HG02852 (cell line): ENCODE results near the gene SASH3.

ENCODE experiments used
- ATAC-seq: cut with Tn5 transposase; IDR thresholded peaks from one replicate; pipeline ENCODE4 v1.9.1; 2021; ENCODE audit warnings: mild to moderate bottlenecking, moderate library complexity; ENCODE audit not compliant: unreplicated experiment

Gene SASH3

GRCh38 chrX:129804806-129805205 lies 25.1 kb downstream of the SASH3 start:
- ATAC-seq, result no peak

- no peak for ATAC-seq
Measured at GRCh38 chrX:129808158-129808828, 28.5 kb downstream of the SASH3 start.

DNA sequence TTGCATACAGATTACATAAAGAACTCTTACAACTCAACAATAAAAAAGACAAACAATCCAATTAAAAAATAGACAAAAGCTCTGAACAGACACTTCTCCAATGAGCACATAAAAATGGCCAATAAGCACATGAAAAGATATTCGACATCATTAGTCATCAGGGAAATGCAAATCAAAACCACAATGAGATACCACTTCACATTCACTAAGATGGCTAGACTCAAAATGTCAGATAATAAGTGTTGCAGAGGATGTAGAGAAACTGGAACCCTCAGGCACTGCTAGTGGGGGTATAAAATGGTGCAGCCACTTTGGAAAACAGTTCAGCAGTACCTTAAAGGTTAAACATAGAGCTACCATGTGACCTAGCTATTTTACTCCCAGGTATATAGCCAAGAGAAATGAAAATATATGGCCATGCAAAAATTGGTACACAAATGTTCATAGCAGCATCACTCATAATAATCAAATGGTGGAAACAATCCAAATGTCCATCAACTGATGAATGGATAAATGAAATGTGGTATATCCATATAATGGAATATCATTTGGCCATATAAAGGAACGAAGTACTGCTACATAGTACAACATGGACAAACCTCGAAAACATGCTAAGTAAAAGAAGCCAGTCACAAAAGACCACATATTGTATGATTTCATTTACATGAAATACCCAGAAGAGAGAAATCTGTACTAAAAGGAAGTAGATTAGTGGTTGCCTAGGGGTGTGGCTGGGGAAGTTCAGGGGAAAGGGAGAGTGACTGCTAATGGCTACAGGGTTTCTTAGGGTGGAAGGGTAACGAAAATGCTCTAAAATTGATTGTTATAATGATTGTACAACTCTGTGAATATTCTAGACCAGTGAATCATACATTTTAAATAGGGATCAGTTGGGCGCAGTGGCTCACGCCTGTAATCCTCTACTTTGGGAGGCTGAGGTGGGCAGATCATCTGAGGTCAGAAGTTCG lies 29.4 kb downstream of the SASH3 start:
- no peak for ATAC-seq

DNA sequence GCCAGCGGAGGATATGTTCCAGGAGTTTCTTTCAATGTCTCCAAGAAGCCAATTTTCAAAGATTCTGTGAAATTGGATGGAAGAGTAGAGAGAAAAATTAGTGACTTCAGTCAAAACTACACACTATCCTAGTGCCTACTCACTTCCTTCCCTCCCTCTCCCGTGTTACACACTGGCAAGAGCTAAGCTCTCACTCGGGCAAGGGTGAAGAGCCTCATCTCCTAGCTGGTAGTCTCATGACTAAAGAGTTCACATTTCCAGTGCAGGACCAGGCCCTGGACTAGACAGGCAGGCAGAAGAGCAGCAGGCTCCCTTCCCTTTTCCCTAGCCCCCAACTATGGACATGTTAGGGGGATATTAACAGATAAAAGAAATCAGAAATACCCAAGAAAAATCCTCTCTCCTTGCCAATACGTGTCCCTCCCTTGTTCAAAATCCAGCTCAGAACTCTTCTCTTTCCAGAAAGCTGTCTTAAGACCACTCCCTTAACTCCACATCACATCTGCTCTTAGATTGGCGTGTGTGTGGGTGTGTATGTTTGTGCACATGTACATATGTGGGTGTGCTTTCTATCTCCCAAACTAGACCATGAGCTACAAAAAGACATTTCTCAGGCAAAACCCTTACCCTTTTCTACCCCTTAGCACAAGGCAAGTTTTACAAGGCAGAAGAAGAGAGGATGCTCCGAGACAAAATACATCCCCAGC lies 34.1 kb downstream of the SASH3 start:
- no peak for ATAC-seq

GRCh38 chrX:129818123-129818522 lies 38.4 kb downstream of the SASH3 start:
- no peak for ATAC-seq

GRCh38 chrX:129823115-129823514 lies 43.4 kb downstream of the SASH3 start:
- ATAC-seq, result peak; percentile 74

DNA sequence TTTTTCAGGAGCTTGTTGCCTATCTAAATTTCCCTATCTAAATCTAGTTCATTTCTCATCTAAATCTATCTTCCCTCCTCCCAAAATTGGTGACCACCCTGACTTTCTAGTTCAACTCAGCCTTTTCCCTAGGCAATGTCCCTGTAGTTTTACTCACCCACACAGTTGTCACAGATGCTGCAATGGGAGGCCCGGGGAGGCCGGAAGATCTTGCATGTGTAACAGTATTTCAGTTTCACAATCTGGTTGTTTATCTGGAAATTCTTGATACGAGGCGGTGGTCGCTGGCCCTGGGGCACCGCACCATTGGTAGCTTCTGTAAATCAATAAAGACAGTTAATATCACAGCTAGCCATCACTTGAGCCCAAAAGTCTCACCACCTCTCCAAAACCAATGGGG lies 43.8 kb downstream of the SASH3 start:
- no peak for ATAC-seq

GRCh38 chrX:129824620-129825019 lies 44.9 kb downstream of the SASH3 start:
- ATAC-seq, result no peak

DNA sequence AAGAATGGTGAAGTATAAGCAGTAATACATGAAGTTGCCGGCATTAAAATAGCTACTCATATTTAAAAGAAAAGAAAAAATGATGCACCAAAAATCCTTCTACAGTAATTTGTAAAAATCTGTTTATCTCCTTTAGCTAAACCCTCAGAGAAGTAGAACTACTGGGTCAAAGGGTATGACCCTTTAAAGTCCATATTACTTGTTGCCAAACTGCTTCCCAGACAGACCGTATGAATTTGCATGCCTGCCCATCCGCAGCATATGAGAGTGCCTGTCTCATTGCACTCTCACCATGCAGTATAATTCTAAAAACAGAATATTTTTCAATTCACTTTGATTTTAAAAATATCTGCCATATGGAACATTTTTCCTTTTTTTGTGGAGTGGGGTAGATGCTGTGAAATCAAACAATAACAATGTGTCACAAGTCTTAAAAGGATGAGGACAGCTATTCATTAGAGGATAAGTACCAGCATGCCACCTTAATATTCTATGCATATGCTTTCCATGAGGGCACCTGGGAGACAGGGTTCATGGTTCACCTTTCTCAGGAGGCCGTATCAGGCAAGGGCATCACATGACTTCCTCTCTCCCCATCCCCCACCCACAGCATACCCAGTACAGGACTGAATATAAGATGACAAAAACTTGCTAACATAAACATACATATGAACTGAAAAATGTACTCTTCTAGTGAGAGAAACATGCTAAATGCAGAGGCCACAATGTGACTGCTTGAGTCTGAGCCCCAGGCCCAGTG lies 46.2 kb downstream of the SASH3 start:
- no peak for ATAC-seq

DNA sequence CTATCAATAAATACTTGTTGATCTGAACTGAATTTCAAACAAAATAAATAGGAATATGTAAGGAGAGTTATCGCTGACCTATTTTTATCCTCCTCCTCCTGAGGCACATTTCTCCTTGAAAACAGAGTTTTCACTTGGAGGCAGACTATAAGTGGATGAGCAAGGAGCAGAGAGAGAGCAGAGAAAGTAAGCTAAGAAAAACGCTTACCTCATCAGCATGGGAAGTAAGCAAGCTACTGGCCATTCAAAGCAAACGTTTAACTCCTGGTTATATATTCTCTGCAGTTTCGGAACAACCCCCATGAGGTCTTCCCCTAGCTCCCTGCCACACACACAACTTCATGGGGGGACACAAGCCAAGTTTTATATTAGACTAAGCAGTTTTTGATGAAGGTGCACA lies 50.7 kb downstream of the SASH3 start:
- ATAC-seq, result no peak

- ATAC-seq, result no peak
Measured at GRCh38 chrX:129831091-129831885, 51.5 kb downstream of the SASH3 start.

DNA sequence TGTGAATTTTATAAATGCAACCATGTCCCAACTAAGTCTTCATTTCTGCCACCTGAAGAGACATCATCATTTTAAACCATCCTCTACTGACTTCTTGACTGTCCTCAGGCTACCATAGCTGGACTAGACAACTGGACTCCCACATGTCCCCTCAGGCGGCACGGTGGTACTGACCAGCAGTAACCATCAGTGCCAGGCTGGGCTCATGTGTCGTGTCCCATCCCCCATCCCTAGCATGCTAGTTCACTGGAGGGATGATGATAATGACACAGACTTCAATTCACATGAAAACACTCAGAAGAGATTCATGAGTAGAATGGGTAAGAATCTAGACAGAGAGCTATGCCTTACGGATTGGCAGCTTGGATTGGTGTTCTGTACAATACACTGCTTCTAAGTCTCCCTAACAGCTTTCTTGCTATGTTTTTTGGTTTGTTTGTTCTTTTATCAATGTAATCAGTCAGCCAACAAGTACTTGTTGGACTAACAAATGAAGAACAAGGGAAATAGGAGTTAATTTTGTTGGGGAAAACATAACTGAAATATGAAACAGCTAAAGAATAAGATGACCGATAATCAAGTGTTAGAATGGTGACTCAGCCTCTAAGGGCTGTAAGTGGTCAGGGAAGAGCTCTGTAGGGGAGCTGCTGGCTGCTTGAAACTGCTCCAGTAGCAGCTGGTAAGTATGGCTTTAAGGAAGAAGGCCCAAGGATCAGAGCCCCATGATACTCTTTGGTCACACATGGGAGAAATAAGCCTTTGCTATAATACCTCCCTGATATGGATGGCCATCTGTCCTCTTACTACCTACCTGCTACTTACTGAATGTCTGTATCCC lies 53.6 kb downstream of the SASH3 start:
- ATAC-seq, result no peak

GRCh38 chrX:129836827-129837226 lies 57.1 kb downstream of the SASH3 start:
- ATAC-seq, result no peak

DNA sequence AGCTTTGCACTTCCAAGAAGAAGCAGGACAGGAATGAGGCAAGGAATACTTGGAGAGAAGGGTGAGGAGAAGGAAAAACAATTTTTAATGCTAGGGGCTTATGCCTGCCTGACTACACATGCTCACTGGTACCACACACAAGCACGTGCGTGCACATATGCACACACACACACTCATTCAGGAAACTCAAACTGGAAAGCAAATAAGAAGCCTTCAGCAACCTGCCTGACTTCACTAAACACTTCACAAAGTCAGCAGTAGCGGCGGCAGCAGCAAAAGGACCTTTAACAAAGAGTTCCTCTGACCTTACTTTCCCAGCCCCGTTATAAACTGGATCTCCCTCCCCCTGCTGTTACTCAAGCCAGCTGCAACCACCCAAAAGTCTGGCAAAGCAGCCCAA lies 60.6 kb downstream of the SASH3 start:
- ATAC-seq, result no peak

GRCh38 chrX:129842510-129843208 lies 62.9 kb downstream of the SASH3 start:
- ATAC-seq, result no peak

- no peak for ATAC-seq
Measured at GRCh38 chrX:129843209-129843458, 63.4 kb downstream of the SASH3 start.

DNA sequence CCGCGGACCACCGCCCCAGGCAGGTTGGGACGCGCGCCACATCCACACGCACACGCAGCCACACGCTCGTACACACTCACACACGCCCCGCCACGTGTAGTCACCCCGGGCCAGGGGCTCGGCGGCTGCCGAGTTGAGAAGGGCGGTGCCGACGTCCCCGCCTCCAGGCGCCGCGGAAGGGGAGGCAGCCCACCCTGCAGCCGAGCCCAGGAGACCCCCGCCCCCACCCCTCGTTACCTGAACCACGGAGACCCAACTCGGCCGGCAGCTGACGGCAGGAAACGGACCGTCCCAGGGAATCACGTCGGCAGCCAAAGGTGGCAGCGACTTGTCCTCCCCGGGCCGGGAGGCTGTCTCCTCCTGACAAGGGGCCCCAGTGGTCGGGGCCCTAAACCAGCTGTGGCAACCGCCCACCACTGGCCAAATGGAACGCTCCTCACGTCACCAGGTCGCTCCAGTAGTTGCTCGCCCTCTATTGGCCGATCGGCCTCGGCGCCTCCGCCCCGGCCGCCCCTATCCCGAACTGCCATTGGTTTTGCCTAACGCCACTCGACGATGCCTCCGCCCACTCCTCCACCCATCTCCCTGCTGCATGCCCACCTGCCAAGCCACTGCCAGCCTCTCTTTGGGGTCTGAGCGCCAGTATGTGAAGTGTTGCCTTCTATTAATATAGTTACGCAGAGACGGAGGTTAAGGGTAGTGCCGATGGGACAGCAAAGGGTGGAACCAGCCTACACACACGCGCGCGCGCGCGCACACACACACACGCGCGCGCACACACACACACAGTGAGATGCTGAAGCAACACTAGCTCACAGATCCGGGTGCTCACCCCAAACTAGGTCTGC lies 63.9 kb downstream of the SASH3 start, which contains the start of gene ZDHHC9:
TSS of gene ZDHHC9 (minus strand) at position 428 of the 848 bp plus-strand sequence. CDS start 1,941 bp downstream, outside the sequence.
- peak; percentile 97 for ATAC-seq
